OCI-LY7 (cell line): ENCODE data around the gene GPR146. TPM values are rescaled to one million over a fixed set of nuclear protein-coding genes. Genes with fewer than 3 reads are reported as not detected.

ENCODE experiments used
- BruUV-seq: library from RNA; stranded (reverse); fragments of 400-500 nt; replicated peaks from 2 replicates; lab custom pipeline; 2021; lab: Mats Ljungman, UMichigan
- CTCF ChIA-PET: fragments of 300-600 bp; sonication (Branson Sonifier 250); formaldehyde crosslinking; loops from one replicate; lab custom pipeline; 2022; ENCODE audit warnings: antibody characterized with exemption; ENCODE audit not compliant: unreplicated experiment; lab: Charles Lee
- POLR2A ChIA-PET: fragments of 300-600 bp; sonication (Branson Sonifier 250); formaldehyde crosslinking; loops from one replicate; lab custom pipeline; 2022; ENCODE audit warnings: antibody characterized with exemption; lab: Charles Lee
- DNase-seq: peaks from one replicate; pipeline ENCODE4 v3.0.0-alpha.2; 2015; ENCODE audit warnings: low spot score
- H2AFZ ChIP-seq: fragments of 200-600 bp; sonication (generic), shearing (Covaris generic); 2 replicates; pipeline ENCODE4 v1.6.1; 2014; ENCODE audit warnings: mild to moderate bottlenecking, antibody characterized with exemption, low read length, moderate library complexity
- H3K27ac ChIP-seq: fragments of 200-600 bp; sonication (generic); 2 replicates; pipeline ENCODE4 v1.5.1; 2014; ENCODE audit warnings: mixed run types, low read depth, mild to moderate bottlenecking, moderate library complexity, low read length, inconsistent platforms; ENCODE audit not compliant: poor library complexity, severe bottlenecking
- H3K36me3 ChIP-seq: fragments of 200-600 bp; sonication (generic); 2 replicates; pipeline ENCODE4 v1.6.1; 2014; ENCODE audit warnings: mild to moderate bottlenecking, antibody characterized with exemption, low read length, moderate library complexity, mixed read lengths; ENCODE audit not compliant: insufficient read depth
- H3K4me1 ChIP-seq: fragments of 200-600 bp; sonication (generic); 2 replicates; pipeline ENCODE4 v1.5.1; 2014; ENCODE audit warnings: mild to moderate bottlenecking, low read length; ENCODE audit not compliant: insufficient read depth, poor library complexity, severe bottlenecking
- H3K4me2 ChIP-seq: fragments of 200-600 bp; sonication (generic); 2 replicates; pipeline ENCODE4 v1.6.1; 2014; ENCODE audit warnings: mild to moderate bottlenecking, low read length
- H3K4me3 ChIP-seq: fragments of 200-600 bp; sonication (generic); 2 replicates; pipeline ENCODE4 v1.5.1; 2014; ENCODE audit warnings: mild to moderate bottlenecking, low read depth, low read length; ENCODE audit not compliant: poor library complexity, severe bottlenecking
- H3K79me2 ChIP-seq: fragments of 200-600 bp; sonication (generic); 2 replicates; pipeline ENCODE4 v1.6.1; 2016; ENCODE audit warnings: low read depth, mild to moderate bottlenecking, low read length, moderate library complexity, mixed read lengths; ENCODE audit not compliant: insufficient read depth
- H3K9me2 ChIP-seq: fragments of 200-600 bp; sonication (generic); 2 replicates; pipeline ENCODE4 v1.6.1; 2016; ENCODE audit warnings: mild to moderate bottlenecking, low read length, mixed read lengths; ENCODE audit not compliant: insufficient read depth
- H3K9me3 ChIP-seq: fragments of 200-600 bp; sonication (generic); 2 replicates; pipeline ENCODE4 v1.6.1; 2014; ENCODE audit warnings: mild to moderate bottlenecking, mixed run types, low read length, mixed read lengths
- H4K20me1 ChIP-seq: fragments of 200-600 bp; sonication (generic); 2 replicates; pipeline ENCODE4 v1.6.1; 2014; ENCODE audit warnings: mild to moderate bottlenecking, antibody characterized with exemption, low read length, moderate library complexity, mixed read lengths; ENCODE audit not compliant: insufficient read depth
- EZH2phosphoT487 ChIP-seq: fragments of 200-600 bp; sonication (generic); IDR thresholded peaks from 2 replicates; pipeline ENCODE4 v1.6.1; 2018; ENCODE audit warnings: low read depth, borderline replicate concordance, mild to moderate bottlenecking, mixed run types, antibody characterized with exemption, low read length, moderate library complexity, mixed read lengths
- intact Hi-C: fragments of 100-400 bp; cut with micrococcal nuclease; formaldehyde crosslinking; loops from one replicate; pipeline ENCODE4 v1.10.0; 2022; ENCODE audit not compliant: unreplicated experiment
- total RNA-seq, 2 experiments: library from RNA; depleted of rRNA in 1 of 2; stranded (reverse); fragments of >200 nt in 1 of 2; shearing (Covaris generic) in 1 of 2; gene quantifications; 2 replicates each; pipeline ENCODE4 v1.2.3, GENCODE V29; 2014 to 2022
- TF ChIP-seq, protein P1 (sequence below): fragments of 200-600 bp; sonication (generic); conservative IDR thresholded peaks from 2 replicates; pipeline ENCODE4 v1.5.1; 2014; ENCODE audit warnings: mild to moderate bottlenecking, antibody characterized with exemption, low read length, moderate library complexity, mixed read lengths

Gene GPR146
- total RNA-seq, 2 experiments from 2014 or later = 0.95 to 3.3 TPM

DNA sequence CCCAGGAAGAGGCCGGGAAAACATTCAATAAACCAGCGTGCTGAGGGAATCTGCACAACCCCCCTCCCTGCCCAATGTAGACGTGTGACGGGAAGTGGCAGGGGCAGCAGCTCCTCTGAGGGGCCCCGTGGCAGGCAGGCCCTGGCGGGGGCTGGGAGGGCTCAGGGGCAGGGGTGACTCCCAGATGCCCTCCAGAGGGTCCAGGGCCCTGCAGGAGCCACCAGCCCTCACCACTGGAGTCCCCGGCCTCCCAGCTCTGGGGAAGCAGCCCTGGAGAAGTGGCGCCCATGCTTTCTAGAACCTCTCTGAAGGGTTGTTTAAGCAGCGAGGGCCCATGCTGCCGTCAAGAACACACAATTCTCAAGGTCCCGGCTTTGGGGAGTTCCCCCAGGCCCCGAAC, 35.2 kb downstream of the GPR146 start:
- BruUV-seq = no TSS peak
- POLR2A ChIA-PET = interaction anchor here (0.6 kb wide), 1 partner anchor 33 kb away, joined by 3 read pairs; no protein-coding TSS in a partner anchor
- H2AFZ ChIP-seq = no peak overlapping the region
- H3K79me2 ChIP-seq = no peaks in the 10 kb centered on the region
- no peak for DNase-seq
- TF ChIP-seq, protein P1, sequence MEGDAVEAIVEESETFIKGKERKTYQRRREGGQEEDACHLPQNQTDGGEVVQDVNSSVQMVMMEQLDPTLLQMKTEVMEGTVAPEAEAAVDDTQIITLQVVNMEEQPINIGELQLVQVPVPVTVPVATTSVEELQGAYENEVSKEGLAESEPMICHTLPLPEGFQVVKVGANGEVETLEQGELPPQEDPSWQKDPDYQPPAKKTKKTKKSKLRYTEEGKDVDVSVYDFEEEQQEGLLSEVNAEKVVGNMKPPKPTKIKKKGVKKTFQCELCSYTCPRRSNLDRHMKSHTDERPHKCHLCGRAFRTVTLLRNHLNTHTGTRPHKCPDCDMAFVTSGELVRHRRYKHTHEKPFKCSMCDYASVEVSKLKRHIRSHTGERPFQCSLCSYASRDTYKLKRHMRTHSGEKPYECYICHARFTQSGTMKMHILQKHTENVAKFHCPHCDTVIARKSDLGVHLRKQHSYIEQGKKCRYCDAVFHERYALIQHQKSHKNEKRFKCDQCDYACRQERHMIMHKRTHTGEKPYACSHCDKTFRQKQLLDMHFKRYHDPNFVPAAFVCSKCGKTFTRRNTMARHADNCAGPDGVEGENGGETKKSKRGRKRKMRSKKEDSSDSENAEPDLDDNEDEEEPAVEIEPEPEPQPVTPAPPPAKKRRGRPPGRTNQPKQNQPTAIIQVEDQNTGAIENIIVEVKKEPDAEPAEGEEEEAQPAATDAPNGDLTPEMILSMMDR = no peak
- TF ChIP-seq EZH2phosphoT487 = no peak
- H3K4me1 ChIP-seq = peaks cover 3% of the 10 kb centered on the region
- no peak overlapping the region for H3K27ac ChIP-seq
- no peaks in the 10 kb centered on the region; the same call in 1 of the 2 replicates for H4K20me1 ChIP-seq
- no peak overlapping the region for H3K4me2 ChIP-seq
- H3K4me3 ChIP-seq = no peak overlapping the region
- H3K9me2 ChIP-seq = no peaks in the 10 kb centered on the region
- CTCF ChIA-PET = no interaction called here
- H3K9me3 ChIP-seq = no peaks in the 10 kb centered on the region
- H3K36me3 ChIP-seq = no peaks in the 10 kb centered on the region
- intact Hi-C loops = no loop called here

DNA sequence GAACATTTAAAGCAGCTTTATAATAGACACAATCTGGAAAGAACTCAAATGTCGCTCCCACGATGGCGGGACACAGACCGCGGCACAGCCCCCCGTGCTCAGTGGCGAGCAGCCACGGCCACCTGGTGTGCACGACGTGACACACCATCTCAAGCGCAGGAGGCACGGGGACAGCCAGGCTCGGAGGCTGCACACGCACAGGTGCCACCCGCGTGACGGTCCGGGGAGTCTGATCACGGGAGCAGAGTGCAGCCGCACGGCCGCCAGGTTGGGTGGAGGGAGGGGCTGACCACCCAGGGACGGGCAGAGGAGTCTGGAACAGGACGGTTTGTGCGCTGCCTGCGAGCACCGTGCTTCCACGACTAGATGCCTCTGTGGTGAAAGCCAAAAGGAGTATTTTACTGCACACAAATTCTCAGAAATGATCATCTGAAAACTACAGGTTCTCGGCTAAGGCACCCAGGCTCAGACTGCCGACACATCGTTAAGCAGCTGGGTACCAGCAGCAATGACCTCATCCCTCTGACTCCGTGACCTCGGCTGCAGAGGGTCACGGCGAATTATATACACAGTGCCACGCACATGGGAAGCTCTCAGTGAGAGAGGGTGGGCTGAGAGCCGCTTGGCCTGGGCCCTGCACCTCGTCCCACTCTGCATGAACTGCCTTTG, 36.0 kb downstream of the GPR146 start:
- H4K20me1 ChIP-seq = no peaks in the 10 kb centered on the region; the same call in 1 of the 2 replicates
- CTCF ChIA-PET = no interaction called here

DNA sequence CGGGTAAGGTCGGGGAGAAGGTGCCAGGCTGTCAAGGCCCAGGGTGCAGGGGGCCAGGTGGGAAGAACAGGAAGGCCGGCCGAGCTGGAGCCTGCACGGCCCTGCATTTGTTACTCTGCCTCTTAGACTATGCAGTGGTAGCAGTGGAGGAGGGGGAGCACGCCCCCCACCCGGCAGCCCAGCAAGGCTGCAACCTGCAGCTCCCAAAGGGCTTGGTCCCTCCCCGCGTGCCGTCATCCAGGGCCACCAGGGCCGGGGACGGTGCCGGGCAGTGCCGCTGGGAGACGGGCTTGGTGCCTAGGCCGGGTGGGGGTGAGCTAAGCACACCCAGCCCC, 36.5 kb downstream of the GPR146 start:
- TF ChIP-seq, protein P1 = no peak
- no peak for TF ChIP-seq EZH2phosphoT487
- ChIA-PET CTCF (no interaction called here), POLR2A (no interaction called here)
- no peak overlapping the region for H3K4me3 ChIP-seq
- H3K9me2 ChIP-seq = no peaks in the 10 kb centered on the region
- DNase-seq = no peak
- H4K20me1 ChIP-seq = no peaks in the 10 kb centered on the region; the same call in 1 of the 2 replicates
- BruUV-seq = no TSS peak
- H3K9me3 ChIP-seq = no peaks in the 10 kb centered on the region
- no peaks in the 10 kb centered on the region for H3K79me2 ChIP-seq
- H3K4me2 ChIP-seq = no peak overlapping the region
- H3K36me3 ChIP-seq = no peaks in the 10 kb centered on the region
- intact Hi-C loops = no loop called here
- no peak overlapping the region for H2AFZ ChIP-seq
- no peak overlapping the region for H3K27ac ChIP-seq
- H3K4me1 ChIP-seq = peaks cover 17% of the 10 kb centered on the region

More for the DNA sequence above, 36.0 kb downstream of the GPR146 start:
- Histone ChIP-seq H2AFZ (no peak overlapping the region), H3K4me3 (no peak overlapping the region), H3K36me3 (no peaks in the 10 kb centered on the region), H3K79me2 (no peaks in the 10 kb centered on the region), H3K4me1 (peaks cover 12% of the 10 kb centered on the region), H3K9me2 (no peaks in the 10 kb centered on the region), H3K4me2 (no peak overlapping the region), H3K27ac (no peak overlapping the region), H3K9me3 (no peaks in the 10 kb centered on the region)
- POLR2A ChIA-PET = no interaction called here
- intact Hi-C loops = no loop called here
- no peak for DNase-seq
- TF ChIP-seq, protein P1 = no peak
- no peak for TF ChIP-seq EZH2phosphoT487
- no TSS peak for BruUV-seq
